NCI-H748 (cell line): ENCODE data around the gene COL15A1.
A peak's percentile ranks its signal among the peaks of the same experiment; 100 is the strongest.

Experiments
- DNase-seq: peaks from one replicate; lab custom pipeline; 2025; ENCODE audit not compliant: unreplicated experiment; lab: John Stamatoyannopoulos, UW

COL15A1 gene

DNA sequence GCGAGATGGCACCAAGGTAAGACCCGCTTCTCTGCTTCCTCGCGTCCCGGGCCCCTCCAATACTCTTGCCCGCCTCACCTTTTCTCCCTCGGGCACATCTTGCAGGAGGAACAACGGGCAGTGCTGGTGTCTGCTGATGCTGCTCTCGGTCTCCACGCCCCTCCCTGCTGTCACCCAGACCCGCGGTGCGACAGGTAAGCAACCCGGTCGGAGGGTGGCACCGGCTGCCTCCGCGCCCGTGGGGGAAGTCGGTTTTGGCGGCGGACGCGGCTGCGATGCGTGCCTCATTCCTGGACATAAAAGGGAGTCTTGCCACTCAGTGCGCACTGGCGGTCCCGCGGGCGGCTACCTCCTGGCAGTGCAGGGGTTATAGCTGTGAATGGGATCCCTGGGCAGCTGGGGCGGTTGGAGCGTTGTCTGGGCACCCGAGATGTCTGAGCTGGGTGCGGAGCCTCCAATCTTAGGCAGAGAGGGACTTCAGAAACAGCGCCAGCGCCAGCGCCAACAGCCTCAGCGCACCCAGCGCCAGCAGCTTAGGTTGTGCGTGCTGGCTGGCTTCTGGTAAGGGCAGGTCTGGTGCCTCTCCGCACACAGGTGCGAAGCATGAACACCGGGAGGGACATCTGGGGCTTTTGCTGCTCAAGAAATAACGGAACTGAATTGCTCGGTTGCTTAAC is 488 bp downstream of the COL15A1 start:
- DNase-seq = peak; percentile 68

GRCh38 chr9:98944734-98945074 is 997 bp downstream of the COL15A1 start:
- DNase-seq = no peak

GRCh38 chr9:98949565-98949964 is 5.9 kb downstream of the COL15A1 start:
- DNase-seq = no peak

- no peak for DNase-seq
These were observed 6.6 kb downstream of the COL15A1 start for GRCh38 chr9:98950262-98950661.

DNA sequence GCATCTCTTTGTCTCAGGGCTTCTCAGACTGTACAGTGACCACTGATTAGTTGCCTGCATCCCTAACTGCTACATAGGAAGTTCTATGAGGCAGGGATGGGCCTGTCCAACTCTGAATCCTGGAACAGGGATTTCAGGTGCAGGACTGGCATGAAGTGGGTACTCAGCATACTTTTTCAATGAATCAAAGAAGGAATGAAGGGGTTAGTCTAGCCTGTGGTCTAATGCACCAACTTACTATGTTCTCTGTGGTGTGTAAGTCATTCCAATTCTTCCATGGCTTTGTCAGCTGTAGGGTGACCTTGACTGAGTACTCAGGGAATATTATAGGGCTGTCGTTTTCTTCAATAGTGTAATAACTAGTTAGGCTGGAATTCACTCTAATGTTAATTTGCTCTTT is 8.3 kb downstream of the COL15A1 start:
- no peak for DNase-seq

DNA sequence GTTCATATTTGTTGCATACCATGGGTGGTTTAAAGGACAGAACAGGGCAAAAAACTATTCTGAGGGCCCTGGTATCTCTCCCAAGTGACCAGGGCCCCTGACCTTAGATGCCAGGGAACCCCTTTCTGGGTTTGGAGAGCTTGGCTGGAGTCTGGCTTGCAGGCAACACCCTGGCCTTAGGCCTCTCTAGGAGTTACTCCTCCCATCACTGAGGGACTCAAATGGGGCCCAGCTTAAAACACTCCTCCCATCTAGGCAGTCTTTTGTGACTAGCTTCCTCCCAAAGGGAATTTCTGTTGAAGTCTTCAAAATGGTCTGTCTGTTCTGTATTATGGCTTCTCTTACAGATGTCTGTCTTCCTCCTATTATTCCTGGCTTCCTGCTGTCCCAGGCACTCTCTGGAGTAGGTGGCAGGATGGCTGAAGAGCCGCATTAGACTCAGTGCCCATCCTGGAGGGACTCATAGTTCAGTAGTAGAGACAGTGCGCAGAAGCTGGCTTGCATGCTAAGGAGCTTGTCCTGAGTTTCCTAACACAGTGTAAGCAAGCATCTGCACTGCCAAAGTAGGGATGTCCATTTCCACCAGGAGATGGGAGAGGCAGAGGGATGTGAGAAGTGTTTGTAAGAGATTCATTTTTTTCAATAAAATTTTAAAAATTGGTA is 10.0 kb downstream of the COL15A1 start:
- no peak for DNase-seq

GRCh38 chr9:98954244-98954610 is 10.5 kb downstream of the COL15A1 start:
- DNase-seq = no peak

DNA sequence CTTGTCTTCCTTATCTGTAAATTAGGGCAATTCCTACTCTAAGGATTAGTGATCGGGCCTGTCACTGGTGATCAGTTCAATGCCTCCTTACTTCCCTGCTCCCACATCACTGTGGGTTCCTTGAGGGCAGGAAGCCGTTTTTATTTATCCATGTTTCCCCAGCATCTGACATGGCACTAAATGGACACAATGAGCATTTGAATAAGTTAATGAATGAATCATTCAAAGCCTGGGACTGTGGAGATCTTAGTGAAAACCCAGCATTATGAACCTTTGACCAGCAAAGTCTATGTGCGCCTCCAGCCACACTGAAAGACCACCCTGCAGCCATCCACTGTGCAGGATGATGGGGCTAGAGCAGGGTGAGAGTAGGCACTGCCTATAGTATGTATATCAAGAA is 11.6 kb downstream of the COL15A1 start:
- DNase-seq = no peak

DNA sequence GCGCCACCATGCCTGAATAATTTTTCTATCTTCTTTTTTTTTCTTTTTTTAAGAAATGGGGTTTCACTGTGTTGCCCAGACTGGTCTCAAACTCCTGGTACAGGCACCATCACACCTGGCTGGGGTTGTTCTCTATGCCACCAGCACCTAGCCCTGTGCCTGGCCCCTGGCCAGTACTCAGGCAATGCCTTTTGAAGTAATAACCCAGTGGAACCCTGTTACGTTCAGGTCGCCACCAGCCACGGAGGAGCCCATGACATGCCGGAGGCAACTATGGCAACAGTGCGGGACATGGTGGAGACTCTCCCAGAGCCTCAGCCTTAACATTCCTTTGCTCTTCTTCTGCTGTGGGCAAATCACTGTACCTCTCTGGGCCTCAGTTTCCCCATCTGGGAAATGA is 14.1 kb downstream of the COL15A1 start:
- no peak for DNase-seq

- DNase-seq = no peak
These were observed 14.7 kb downstream of the COL15A1 start for GRCh38 chr9:98958271-98958984.

DNA sequence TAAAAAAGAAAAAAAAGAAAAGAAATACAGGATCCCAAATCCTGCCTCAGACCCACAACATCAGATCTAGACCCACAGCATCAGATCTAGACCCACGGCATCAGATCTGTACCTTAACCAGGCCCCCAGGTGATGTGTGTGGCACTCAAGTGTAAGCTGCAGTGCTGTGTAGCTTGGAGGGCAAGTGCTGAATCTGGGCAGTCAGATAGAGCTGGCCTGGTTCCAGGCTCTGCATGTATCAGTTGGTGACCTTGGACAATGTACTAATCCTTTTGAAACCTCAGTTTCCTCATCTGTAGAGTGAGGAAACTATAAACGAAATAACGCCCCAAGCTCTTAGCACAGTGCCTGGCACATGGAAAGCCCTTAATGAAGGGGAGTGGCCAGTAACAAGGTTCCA is 16.7 kb downstream of the COL15A1 start:
- no peak for DNase-seq

DNA sequence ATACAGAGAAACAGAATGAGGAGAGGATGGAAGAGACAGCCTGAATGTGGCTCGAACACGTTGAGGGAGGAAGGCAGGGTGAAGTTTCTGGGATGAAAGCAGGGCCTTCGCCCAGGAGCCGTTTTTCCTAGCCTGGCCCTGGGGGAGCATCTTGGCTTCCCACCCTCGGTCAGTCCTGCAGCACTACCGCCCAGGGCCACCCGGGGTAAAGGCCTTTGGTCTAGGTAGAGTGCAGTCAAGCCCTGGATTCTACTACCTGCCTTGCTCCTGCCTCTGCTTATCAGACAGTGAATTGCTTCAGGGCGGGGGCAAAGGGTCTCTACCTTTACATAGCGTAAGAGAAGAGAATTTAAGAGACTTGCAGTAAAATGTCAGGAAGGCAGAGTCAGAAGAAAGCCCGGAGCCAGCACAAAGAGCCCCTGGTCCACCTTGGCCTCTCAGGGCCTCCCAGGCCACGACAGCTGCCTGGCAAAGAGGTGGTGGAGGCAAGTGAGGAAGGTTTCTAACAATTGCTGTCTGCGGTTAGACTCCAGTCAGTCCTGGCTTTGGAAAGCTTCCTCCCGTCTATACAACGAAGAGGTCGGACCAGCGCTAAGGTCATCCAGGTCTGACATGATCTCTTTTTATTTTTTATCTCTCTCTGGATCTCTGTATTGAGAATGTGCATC is 17.9 kb downstream of the COL15A1 start:
- DNase-seq = no peak

DNA sequence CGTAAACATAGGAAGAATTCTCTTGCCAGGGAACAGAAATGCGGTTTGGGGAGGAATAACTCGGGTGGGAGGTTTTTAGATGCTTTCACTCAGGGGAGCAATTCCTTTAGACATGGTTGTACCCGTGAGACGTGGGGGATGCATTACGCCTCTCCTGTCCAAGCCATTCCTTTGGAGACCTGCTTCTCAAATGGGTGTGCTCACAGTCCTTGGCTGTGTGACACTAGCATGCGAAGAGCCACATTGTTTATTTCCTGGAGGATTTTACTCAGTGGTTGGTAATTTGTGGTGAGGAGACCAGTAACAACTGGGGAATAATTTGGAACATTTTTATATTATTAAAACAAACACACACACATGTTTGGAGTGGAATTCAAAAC is 18.5 kb downstream of the COL15A1 start:
- no peak for DNase-seq

DNA sequence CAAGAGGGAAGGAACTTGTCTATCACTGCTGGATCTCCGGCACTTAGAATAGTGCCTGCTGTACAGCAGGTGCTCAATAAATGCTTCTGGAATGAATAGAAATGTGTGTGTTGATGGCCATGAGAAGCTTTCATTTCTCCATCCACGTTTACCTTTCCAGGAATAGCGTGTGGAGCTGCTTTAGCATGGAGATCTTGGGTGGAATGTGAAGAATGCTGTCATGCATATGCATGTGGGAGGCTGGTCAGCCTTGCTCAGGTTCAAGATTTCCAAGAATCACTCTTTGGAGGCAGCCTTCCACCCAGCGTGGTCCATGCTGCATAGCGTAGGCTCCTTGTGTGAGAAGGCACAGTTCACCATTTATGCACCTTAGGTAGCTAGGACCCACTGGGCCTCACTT is 19.2 kb downstream of the COL15A1 start:
- no peak for DNase-seq

DNA sequence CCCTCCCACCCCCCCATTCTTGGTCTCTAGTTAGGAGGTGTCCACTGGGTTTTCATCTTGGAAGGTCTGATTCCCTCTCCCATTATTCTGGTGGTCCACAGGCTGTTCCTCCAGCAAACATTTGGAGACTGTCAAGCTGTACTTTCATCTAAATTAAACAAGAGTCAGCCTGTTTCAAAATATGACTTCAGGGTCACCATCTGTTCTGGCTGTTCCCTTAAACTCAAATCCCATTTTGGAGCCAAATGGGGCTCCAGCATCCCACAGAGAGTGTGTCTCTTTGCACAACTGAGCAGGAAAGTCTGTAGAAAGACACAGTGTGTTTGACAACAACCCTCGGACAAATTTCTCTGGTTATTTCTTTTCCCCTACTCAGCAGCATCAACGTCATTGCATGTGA is 20.5 kb downstream of the COL15A1 start:
- DNase-seq = no peak

GRCh38 chr9:98964911-98965336 is 21.2 kb downstream of the COL15A1 start:
- no peak for DNase-seq

- DNase-seq = no peak
These were observed 23.0 kb downstream of the COL15A1 start for GRCh38 chr9:98966676-98967075.

DNA sequence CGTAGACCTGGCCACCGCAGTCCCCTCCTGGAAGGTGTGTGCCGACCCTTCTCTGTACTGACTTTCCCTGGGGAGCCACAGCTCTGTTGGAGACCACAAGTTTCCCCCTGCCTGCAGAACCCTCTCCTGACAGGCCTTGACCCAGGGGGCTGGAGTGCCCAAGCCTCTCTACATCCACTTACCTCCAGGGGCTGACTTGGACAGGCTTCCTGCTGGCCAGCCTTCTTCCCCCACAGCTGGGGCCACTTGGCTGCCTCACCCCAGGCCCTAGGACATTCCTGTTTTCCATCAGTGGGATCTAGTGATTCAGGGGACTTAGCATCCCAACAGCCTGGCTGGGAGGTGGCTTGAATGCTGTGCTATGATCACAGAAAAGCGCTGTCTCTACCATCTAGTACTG is 23.6 kb downstream of the COL15A1 start:
- no peak for DNase-seq

DNA sequence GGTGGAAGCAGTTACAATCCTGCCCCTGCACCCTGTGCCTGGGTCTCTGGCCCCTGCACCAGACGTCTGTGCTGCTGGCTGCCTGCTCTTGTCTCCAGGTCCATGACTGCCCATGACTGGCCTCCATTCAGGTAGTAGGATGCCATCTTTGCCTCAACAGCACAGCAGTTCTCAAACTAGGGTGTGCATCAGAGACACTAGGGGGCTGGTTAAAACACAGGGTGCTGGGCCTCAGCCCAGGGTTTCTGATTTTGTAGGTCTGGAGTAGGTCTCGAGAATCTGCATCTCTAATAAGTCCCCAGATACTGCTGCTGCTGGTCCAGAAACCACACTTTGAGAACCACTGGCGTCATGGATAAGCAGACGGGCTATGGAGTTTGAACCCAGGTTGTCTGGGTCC is 24.0 kb downstream of the COL15A1 start:
- no peak for DNase-seq

DNA sequence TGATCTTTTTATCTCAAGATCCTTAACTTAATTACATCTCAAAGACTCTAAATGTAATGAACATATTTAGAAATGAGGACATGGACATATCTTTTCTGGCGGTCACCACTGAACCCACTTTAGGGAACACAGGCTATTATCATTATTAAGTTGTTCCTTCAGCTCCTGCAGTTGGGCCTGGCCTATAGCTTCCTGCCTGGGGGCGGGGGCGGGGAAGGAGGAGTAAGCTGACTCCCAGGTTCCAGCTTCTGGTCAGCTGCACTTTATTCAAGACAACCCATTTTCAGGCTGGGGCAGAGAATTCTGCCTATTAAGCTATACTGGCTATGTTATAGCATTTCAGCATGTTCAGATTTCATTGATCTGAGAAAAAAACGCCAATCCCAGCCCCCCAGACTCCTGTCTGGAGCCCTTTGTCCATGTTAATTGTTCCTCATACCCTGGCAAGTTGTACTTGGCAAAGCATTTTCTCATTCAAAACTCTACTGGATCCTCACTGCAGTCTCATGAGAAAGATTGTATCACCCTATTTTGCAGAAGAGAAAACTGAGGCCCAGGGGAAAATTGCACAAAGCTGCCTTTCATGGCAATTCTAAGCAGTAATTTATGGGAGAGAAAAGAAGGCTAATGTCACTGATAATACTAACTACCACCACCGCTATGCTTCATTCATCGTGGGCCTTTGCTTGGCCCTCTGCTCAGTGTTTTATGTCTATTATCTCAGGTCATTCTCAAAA is 25.1 kb downstream of the COL15A1 start:
- DNase-seq = no peak

- DNase-seq = no peak
These were observed 26.9 kb downstream of the COL15A1 start for GRCh38 chr9:98970532-98971041.
